HG03135 (cell line): ENCODE measurements around the gene OXSR1.
"Not testable (repeated sequence)": the region's sequence is repeated elsewhere in the genome, so short reads cannot be mapped to it uniquely, and the experiment has no call there.

Experiments
- ATAC-seq: cut with Tn5 transposase; IDR thresholded peaks from one replicate; pipeline ENCODE4 v1.9.1; 2021; ENCODE audit warnings: mild to moderate bottlenecking, moderate library complexity; ENCODE audit not compliant: unreplicated experiment

OXSR1 gene

GRCh38 chr3:38163841-38164642 lies 1.3 kb upstream of the OXSR1 start:
- ATAC-seq, result no peak

GRCh38 chr3:38164643-38164951 lies 740 bp upstream of the OXSR1 start:
- ATAC-seq, result peak; percentile 26

- ATAC-seq, result peak; percentile 20
Measured at GRCh38 chr3:38165722-38166387, 518 bp downstream of the OXSR1 start.

GRCh38 chr3:38167591-38167990 lies 2.3 kb downstream of the OXSR1 start:
- no peak for ATAC-seq

- no peak for ATAC-seq
Measured at GRCh38 chr3:38168151-38169026, 3.1 kb downstream of the OXSR1 start.

GRCh38 chr3:38169027-38169317 lies 3.6 kb downstream of the OXSR1 start:
- ATAC-seq, result no peak

- no peak for ATAC-seq
Measured at GRCh38 chr3:38170722-38171121, 5.4 kb downstream of the OXSR1 start.

- no peak for ATAC-seq
Measured at GRCh38 chr3:38171622-38172021, 6.3 kb downstream of the OXSR1 start.

GRCh38 chr3:38173834-38174418 lies 8.6 kb downstream of the OXSR1 start:
- ATAC-seq, result peak; percentile 45

- ATAC-seq, result no peak
Measured at GRCh38 chr3:38177181-38177580, 11.8 kb downstream of the OXSR1 start.

- ATAC-seq, result no peak
Measured at GRCh38 chr3:38186781-38187180, 21.4 kb downstream of the OXSR1 start.

GRCh38 chr3:38190481-38190881 lies 25.1 kb downstream of the OXSR1 start:
- ATAC-seq, result no peak

- ATAC-seq, result not testable (repeated sequence)
Measured at GRCh38 chr3:38202931-38203330, 37.6 kb downstream of the OXSR1 start.

GRCh38 chr3:38203690-38204089 lies 38.4 kb downstream of the OXSR1 start:
- no peak for ATAC-seq

- no peak for ATAC-seq
Measured at GRCh38 chr3:38204599-38205471, 39.5 kb downstream of the OXSR1 start.

GRCh38 chr3:38205472-38205805 lies 40.1 kb downstream of the OXSR1 start:
- ATAC-seq, result no peak

GRCh38 chr3:38207254-38208003 lies 42.1 kb downstream of the OXSR1 start:
- no peak for ATAC-seq

GRCh38 chr3:38210141-38210757 lies 44.9 kb downstream of the OXSR1 start:
- peak; percentile 67 for ATAC-seq

- no peak for ATAC-seq
Measured at GRCh38 chr3:38212141-38212540, 46.8 kb downstream of the OXSR1 start.
